GM12878 (cell line): ENCODE results near the gene NACC1. TPM values are rescaled to one million over a fixed set of nuclear protein-coding genes. Genes with fewer than 3 reads are reported as not detected.
A peak's percentile ranks its signal among the peaks of the same experiment; 100 is the strongest.

Experiments
- CREM ChIP-seq: IDR thresholded peaks from 2 replicates; pipeline ENCODE4 v1.6.1; 2014; ENCODE audit warnings: antibody characterized with exemption, low read depth
- IRF3 ChIP-seq: fragments of 450-650 bp; IDR thresholded peaks from 2 replicates; pipeline ENCODE4 v1.6.1; 2014; ENCODE audit warnings: mild to moderate bottlenecking
- IRF4 ChIP-seq: IDR thresholded peaks from 2 replicates; pipeline ENCODE4 v1.6.1; 2011; ENCODE audit warnings: low read depth, low read length
- JUND ChIP-seq: IDR thresholded peaks from 2 replicates; pipeline ENCODE4 v1.6.1; 2012; ENCODE audit warnings: low read depth, mild to moderate bottlenecking, low read length, improper control_type of control experiment, moderate library complexity
- MLLT1 ChIP-seq: fragments of 450-650 bp; IDR thresholded peaks from 2 replicates; pipeline ENCODE4 v1.6.1; 2016; ENCODE audit warnings: mild to moderate bottlenecking
- RB1 ChIP-seq: fragments of 450-650 bp; formaldehyde crosslinking; IDR thresholded peaks from 2 replicates; pipeline ENCODE4 v1.6.1; 2017; ENCODE audit warnings: mild to moderate bottlenecking, borderline replicate concordance
- REST ChIP-seq: IDR thresholded peaks from 2 replicates; pipeline ENCODE4 v1.6.1; 2012; ENCODE audit warnings: mild to moderate bottlenecking, low read depth, low read length
- SIX5 ChIP-seq: IDR thresholded peaks from 2 replicates; pipeline ENCODE4 v1.6.1; 2011; ENCODE audit warnings: mild to moderate bottlenecking, low read depth, low read length, moderate library complexity; ENCODE audit not compliant: severe bottlenecking
- SP1 ChIP-seq: IDR thresholded peaks from one replicate; pipeline ENCODE4 v1.6.1; 2011; ENCODE audit warnings: low read depth, low read length
- SUPT20H ChIP-seq: IDR thresholded peaks from 2 replicates; pipeline ENCODE4 v1.6.1; 2011; ENCODE audit warnings: low read depth, mild to moderate bottlenecking, low read length, moderate library complexity, borderline replicate concordance; ENCODE audit not compliant: control insufficient read depth
- TCF12 ChIP-seq: IDR thresholded peaks from 2 replicates; pipeline ENCODE4 v1.6.1; 2011; ENCODE audit warnings: low read depth, mild to moderate bottlenecking, low read length
- USF1 ChIP-seq: IDR thresholded peaks from 2 replicates; pipeline ENCODE4 v1.6.1; 2011; ENCODE audit warnings: borderline replicate concordance, low read depth, mild to moderate bottlenecking, moderate library complexity, mixed read lengths, low read length; ENCODE audit not compliant: insufficient read depth; ENCODE audit errors: extremely low read length
- polyA plus RNA-seq, 11 experiments: library from polyadenylated mRNA; depleted of rRNA in 4 of 11; unstranded in 6 of 11; stranded (reverse) in 5 of 11; fragments of >200 nt; fragmentation: Nextera tagmentation in 4 of 11; fragmentation: Illumina TruSeq in 1 of 11; extraction: Ambion mirVana in 4 of 11; extraction: Trizol in 1 of 11; gene quantifications; 1 replicate in 1 of 11; 2 replicates in 10 of 11; pipeline versions ENCODE4 v1.2.1 to v1.2.3, GENCODE V29; 2011 to 2016; ENCODE audit warnings: inconsistent platforms in 2 of 11, missing spikeins in 2 of 11, low read depth in 1 of 11
- total RNA-seq, 4 experiments: library from RNA; depleted of rRNA in 3 of 4; stranded (reverse); fragments of >200 nt in 3 of 4; fragmentation: Illumina TruSeq in 1 of 4; extraction: Trizol in 1 of 4; gene quantifications; 2 replicates each; pipeline versions ENCODE4 v1.2.1 to v1.2.3, GENCODE V29; 2013 to 2021

Gene NACC1
- total and polyA plus RNA-seq, 10 of the 15 experiments (the other 5 are each of a cell fraction or from before 2014, with no cell fraction given): 0.18 to 120 (median 19.2) TPM

- TF ChIP-seq MLLT1: no peak; the same call in none of the 2 replicates
- TF ChIP-seq SUPT20H: no peak
- TF ChIP-seq SIX5: no peak
- 0 out of 2 replicates have a peak, but pooled peaks have one; percentile 49 for TF ChIP-seq IRF4
- TF ChIP-seq USF1: peak; percentile 19
- no peak for TF ChIP-seq IRF3
- TF ChIP-seq RB1: no peak
- TF ChIP-seq REST: no peak
- TF ChIP-seq TCF12: peak; percentile 54; the same call in 1 of the 2 replicates
- peak; percentile 10; the same call in 1 of the 2 replicates for TF ChIP-seq JUND
- TF ChIP-seq SP1: peak; percentile 28
- no peak for TF ChIP-seq CREM
Observed at GRCh38 chr19:13154911-13155471, 36.9 kb downstream of the NACC1 start (continued).
